ENCODE measurements around the gene ARSG. TPM values are rescaled to one million over a fixed set of nuclear protein-coding genes. Genes with fewer than 3 reads are reported as not detected.

The ARSG gene
- total and polyA plus RNA-seq, 2 of the 8 experiments (the other 6 are each of a cell fraction or from before 2014, with no cell fraction given) = 3.3 to 4.0 TPM

DNA sequence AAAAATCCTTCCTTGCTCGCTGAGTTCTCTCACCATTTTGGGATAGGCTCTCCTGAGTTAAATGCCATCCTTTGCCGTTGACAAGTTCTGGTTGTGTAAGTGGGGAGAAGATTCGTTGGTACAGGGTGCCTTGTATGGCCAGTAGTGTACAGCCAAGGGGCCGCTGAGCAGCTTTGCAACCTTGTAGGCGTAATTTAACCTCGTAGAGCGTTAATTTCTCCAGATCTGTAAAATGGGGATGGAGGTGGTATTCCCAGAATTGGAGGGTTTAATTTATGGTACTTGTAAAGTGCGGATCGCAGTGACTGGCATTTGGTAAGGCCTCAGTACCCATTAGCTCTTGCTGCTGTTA lies 1.4 kb downstream of the ARSG start (continued):
- TF ChIP-seq BRCA1 (IDR thresholded peaks at IDR 0.05; ENCODE audit: low read depth, low read length) = no peak
- TF ChIP-seq NANOG (IDR thresholded peaks at IDR 0.05; ENCODE audit: insufficient read depth, low read depth, low read length, poor library complexity, severe bottlenecking) = no peak
- no peak for TF ChIP-seq EP300 (IDR thresholded peaks at IDR 0.05; ENCODE audit: borderline replicate concordance in 1 of 2, low read depth in 2 of 2, low read length in 2 of 2)
- no peak for TF ChIP-seq ASH2L (IDR thresholded peaks at IDR 0.05; ENCODE audit: low read length)
- no peak for TF ChIP-seq CEBPB (IDR thresholded peaks at IDR 0.05; ENCODE audit: low read depth, low read length)

All from H1 (cell line).